ENCODE measurements around the gene NLGN1.

DNA sequence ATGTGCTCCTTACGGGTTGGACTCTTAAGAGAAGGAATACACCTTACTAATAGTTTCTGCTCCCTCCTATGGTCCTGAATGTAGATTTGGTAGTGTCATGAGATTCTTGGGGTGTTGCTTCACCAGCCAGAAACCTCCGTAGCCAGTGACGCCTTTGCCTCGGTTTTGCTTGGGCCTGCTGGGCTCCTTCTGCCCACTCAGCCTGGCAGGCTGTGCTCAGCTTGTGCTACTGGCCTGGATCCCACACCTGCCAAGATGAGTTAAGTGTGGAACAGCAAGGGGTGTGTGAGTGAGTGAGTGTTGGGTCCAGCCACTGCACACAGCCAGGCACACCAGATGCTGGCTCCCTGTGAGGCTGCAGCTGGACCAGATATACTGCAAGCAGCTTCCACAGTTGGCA is 560.1 kb downstream of the NLGN1 start:
- TF ChIP-seq, protein P1, sequence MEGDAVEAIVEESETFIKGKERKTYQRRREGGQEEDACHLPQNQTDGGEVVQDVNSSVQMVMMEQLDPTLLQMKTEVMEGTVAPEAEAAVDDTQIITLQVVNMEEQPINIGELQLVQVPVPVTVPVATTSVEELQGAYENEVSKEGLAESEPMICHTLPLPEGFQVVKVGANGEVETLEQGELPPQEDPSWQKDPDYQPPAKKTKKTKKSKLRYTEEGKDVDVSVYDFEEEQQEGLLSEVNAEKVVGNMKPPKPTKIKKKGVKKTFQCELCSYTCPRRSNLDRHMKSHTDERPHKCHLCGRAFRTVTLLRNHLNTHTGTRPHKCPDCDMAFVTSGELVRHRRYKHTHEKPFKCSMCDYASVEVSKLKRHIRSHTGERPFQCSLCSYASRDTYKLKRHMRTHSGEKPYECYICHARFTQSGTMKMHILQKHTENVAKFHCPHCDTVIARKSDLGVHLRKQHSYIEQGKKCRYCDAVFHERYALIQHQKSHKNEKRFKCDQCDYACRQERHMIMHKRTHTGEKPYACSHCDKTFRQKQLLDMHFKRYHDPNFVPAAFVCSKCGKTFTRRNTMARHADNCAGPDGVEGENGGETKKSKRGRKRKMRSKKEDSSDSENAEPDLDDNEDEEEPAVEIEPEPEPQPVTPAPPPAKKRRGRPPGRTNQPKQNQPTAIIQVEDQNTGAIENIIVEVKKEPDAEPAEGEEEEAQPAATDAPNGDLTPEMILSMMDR (IDR thresholded peaks at IDR 0.05) = no peak
- no peak for TF ChIP-seq EP300 (IDR thresholded peaks at IDR 0.05)
- TF ChIP-seq POLR2AphosphoS5 (IDR thresholded peaks at IDR 0.05) = no peak
